Esophagus (tissue), 2 donors: ENCODE data around the gene PDE11A. TPM values are rescaled to one million over a fixed set of nuclear protein-coding genes. Genes with fewer than 3 reads are reported as not detected.

Source experiments
- H3K27ac ChIP-seq, 2 donors: one replicate each; pipeline ENCODE4 v1.5.1; 2013; ENCODE audit warnings: low read depth in 2 of 2, mild to moderate bottlenecking in 2 of 2, inconsistent platforms in 1 of 2, low read length in 1 of 2, moderate library complexity in 1 of 2
- H3K27me3 ChIP-seq, 2 donors: one replicate each; pipeline ENCODE4 v1.6.1; 2013; ENCODE audit warnings: low read length in 2 of 2, control low read depth in 1 of 2, mild to moderate bottlenecking in 1 of 2; ENCODE audit not compliant: insufficient read depth in 2 of 2, control insufficient read depth in 1 of 2
- H3K36me3 ChIP-seq, 2 donors: one replicate each; pipeline ENCODE4 v1.6.1; 2013; ENCODE audit warnings: low read length in 1 of 2; ENCODE audit not compliant: control insufficient read depth in 2 of 2, insufficient read depth in 2 of 2
- H3K4me1 ChIP-seq, 2 donors: one replicate each; pipeline ENCODE4 v1.6.1; 2013; ENCODE audit warnings: low read length in 1 of 2; ENCODE audit not compliant: control insufficient read depth in 2 of 2, insufficient read depth in 2 of 2
- H3K4me3 ChIP-seq, 2 donors: one replicate each; pipeline ENCODE4 v1.5.1; 2013; ENCODE audit warnings: low read length in 2 of 2, mild to moderate bottlenecking in 2 of 2, low read depth in 1 of 2, moderate library complexity in 1 of 2
- H3K9me3 ChIP-seq, 2 donors: one replicate each; pipeline ENCODE4 v1.6.1; 2013; ENCODE audit warnings: mild to moderate bottlenecking in 2 of 2, low read depth in 1 of 2, low read length in 1 of 2, moderate library complexity in 1 of 2; ENCODE audit not compliant: control insufficient read depth in 2 of 2, insufficient read depth in 1 of 2
- WGBS, 2 donors: extraction: QIAGEN DNeasy Blood & Tissue Kit; methylation state at CpG; one replicate each; pipeline ENCODE4 v1.1.7; 2013; 5-methylcytosine and 5-hydroxymethylcytosine counted together
- polyA plus RNA-seq, 2 donors: library from polyadenylated mRNA; stranded (reverse); fragments of 200-250 nt; gene quantifications; one replicate each; pipeline ENCODE4 v1.2.3, GENCODE V29; 2013
- donor health status: healthy with polysubstance abuse.
- donor health status: Bipolar disorder and iron deficiency.

The PDE11A gene
- polyA plus RNA-seq, 2 donors: not detected

GRCh38 chr2:177604271-177605065 is 468.1 kb downstream of the PDE11A start:
- Histone ChIP-seq H3K27ac (no peak overlapping the region), H3K36me3 (no peaks in the 10 kb centered on the region), H3K4me1 (no peaks in the 10 kb centered on the region), H3K27me3 (no peaks in the 10 kb centered on the region), H3K9me3 (peaks cover 0 to under 1% of the 10 kb centered on the region in 2 donors), H3K4me3 (no peak overlapping the region)
- WGBS, 2 donors: 48 to 53% methylated on average over 3 of the region's 3 CpGs

- H3K36me3 ChIP-seq: no peaks in the 10 kb centered on the region
- H3K9me3 ChIP-seq: no peaks in the 10 kb centered on the region
- no peaks in the 10 kb centered on the region for H3K4me1 ChIP-seq
- no peak overlapping the region for H3K27ac ChIP-seq
- H3K27me3 ChIP-seq: no peaks in the 10 kb centered on the region
- 74 to 78% methylated on average over 3 of the region's 3 CpGs for WGBS, 2 donors
- no peak overlapping the region for H3K4me3 ChIP-seq
Observed at GRCh38 chr2:177603768-177604167, 468.8 kb downstream of the PDE11A start.

GRCh38 chr2:177603181-177603580 is 469.4 kb downstream of the PDE11A start:
- Histone ChIP-seq H3K36me3 (no peaks in the 10 kb centered on the region), H3K4me1 (no peaks in the 10 kb centered on the region), H3K4me3 (no peak overlapping the region), H3K9me3 (no peaks in the 10 kb centered on the region), H3K27me3 (no peaks in the 10 kb centered on the region), H3K27ac (no peak overlapping the region)
- 78 to 84% methylated on average over 5 of the region's 5 CpGs for WGBS, 2 donors

- H3K4me3 ChIP-seq: no peak overlapping the region
- no peak overlapping the region for H3K27ac ChIP-seq
- H3K36me3 ChIP-seq: no peaks in the 10 kb centered on the region
- H3K4me1 ChIP-seq: no peaks in the 10 kb centered on the region
- WGBS, 2 donors: 57 to 64% methylated on average over 2 of the region's 2 CpGs
- H3K9me3 ChIP-seq: no peaks in the 10 kb centered on the region
- H3K27me3 ChIP-seq: no peaks in the 10 kb centered on the region
Observed at GRCh38 chr2:177602611-177603164, 469.9 kb downstream of the PDE11A start.

GRCh38 chr2:177600917-177601316 is 471.7 kb downstream of the PDE11A start:
- Histone ChIP-seq H3K27ac (no peak overlapping the region), H3K36me3 (no peaks in the 10 kb centered on the region), H3K4me3 (no peak overlapping the region), H3K27me3 (no peaks in the 10 kb centered on the region), H3K4me1 (no peaks in the 10 kb centered on the region), H3K9me3 (no peaks in the 10 kb centered on the region)
- 80 to 86% methylated on average over 2 of the region's 2 CpGs for WGBS, 2 donors

- Histone ChIP-seq H3K27ac (no peak overlapping the region), H3K36me3 (no peaks in the 10 kb centered on the region), H3K4me1 (no peaks in the 10 kb centered on the region), H3K27me3 (no peaks in the 10 kb centered on the region), H3K9me3 (no peaks in the 10 kb centered on the region), H3K4me3 (no peak overlapping the region)
- 73 to 89% methylated on average over 2 of the region's 2 CpGs for WGBS, 2 donors
Observed at GRCh38 chr2:177599956-177600355, 472.6 kb downstream of the PDE11A start.

GRCh38 chr2:177599139-177599688 is 473.4 kb downstream of the PDE11A start:
- H3K4me1 ChIP-seq: no peaks in the 10 kb centered on the region
- H3K9me3 ChIP-seq: no peaks in the 10 kb centered on the region
- no peaks in the 10 kb centered on the region for H3K36me3 ChIP-seq
- H3K4me3 ChIP-seq: no peak overlapping the region
- H3K27me3 ChIP-seq: no peaks in the 10 kb centered on the region
- 66 to 70% methylated on average over 3 of the region's 3 CpGs for WGBS, 2 donors
- H3K27ac ChIP-seq: no peak overlapping the region

- no peak overlapping the region for H3K27ac ChIP-seq
- WGBS, 2 donors: 17 to 40% methylated on average over 4 of the region's 4 CpGs
- H3K36me3 ChIP-seq: no peaks in the 10 kb centered on the region
- no peaks in the 10 kb centered on the region for H3K4me1 ChIP-seq
- H3K4me3 ChIP-seq: no peak overlapping the region
- H3K9me3 ChIP-seq: no peaks in the 10 kb centered on the region
- no peaks in the 10 kb centered on the region for H3K27me3 ChIP-seq
Observed at GRCh38 chr2:177598326-177599138, 474.0 kb downstream of the PDE11A start.

- H3K27ac ChIP-seq: no peak overlapping the region
- 45 to 47% methylated on average over 6 of the region's 6 CpGs for WGBS, 2 donors
Observed at GRCh38 chr2:177597759-177598158, 474.8 kb downstream of the PDE11A start.

More at GRCh38 chr2:177597759-177598158, 474.8 kb downstream of the PDE11A start:
- Histone ChIP-seq H3K9me3 (no peaks in the 10 kb centered on the region), H3K4me3 (no peak overlapping the region), H3K4me1 (no peaks in the 10 kb centered on the region), H3K27me3 (no peaks in the 10 kb centered on the region), H3K36me3 (no peaks in the 10 kb centered on the region)
